ENCODE measurements around the gene CBY1.
"Not testable (repeated sequence)": the region's sequence is repeated elsewhere in the genome, so short reads cannot be mapped to it uniquely, and the experiment has no call there.

CBY1 gene

DNA sequence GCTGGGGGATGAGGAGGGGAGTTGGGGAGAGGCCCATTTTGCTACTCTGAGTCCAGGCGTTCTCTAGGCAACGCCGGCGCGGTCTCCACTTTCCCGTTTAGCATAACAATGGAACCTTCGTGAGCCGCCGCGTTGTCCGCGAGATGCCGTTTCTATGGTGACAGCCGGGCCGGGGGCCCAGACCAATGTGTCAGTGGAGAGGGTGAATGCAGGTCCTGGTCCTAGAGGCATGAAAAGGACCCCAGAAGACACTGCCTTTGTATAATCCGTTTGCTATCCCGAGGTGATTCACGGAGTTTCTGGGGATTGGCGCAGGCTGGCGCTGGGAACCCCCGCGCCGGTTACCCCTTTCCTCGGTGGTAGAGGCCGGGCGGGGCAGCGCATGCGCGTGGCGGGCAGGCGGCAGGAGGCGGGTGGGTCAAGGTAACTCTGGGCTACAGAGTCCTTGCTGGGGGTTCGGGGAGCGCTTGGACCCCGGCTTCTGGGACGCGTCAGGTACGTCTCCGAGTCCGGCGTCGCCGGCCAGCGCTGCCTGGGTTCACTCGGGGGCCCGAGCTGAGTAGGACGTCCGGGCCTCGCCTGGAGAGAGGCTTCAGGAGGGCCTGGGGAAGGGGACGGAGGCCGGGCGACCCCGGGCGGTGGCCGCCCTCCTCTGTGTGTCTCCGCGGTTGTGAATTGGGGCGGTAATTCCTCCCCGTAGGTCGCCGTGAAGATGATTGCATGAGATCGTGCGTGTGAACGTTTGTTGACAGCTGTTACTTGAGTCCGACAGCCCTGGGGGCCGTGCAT, at the start of gene CBY1, which contains the start of gene FAM227A:
CBY1 (plus strand) TSS at position 383 of the 789 bp plus-strand sequence. CDS start 11,417 bp downstream, outside the sequence.
FAM227A (minus strand) TSS at position 137 of the 789 bp plus-strand sequence. CDS start 6,224 bp downstream, outside the sequence.
- peak; percentile 81 for DNase-seq

DNA sequence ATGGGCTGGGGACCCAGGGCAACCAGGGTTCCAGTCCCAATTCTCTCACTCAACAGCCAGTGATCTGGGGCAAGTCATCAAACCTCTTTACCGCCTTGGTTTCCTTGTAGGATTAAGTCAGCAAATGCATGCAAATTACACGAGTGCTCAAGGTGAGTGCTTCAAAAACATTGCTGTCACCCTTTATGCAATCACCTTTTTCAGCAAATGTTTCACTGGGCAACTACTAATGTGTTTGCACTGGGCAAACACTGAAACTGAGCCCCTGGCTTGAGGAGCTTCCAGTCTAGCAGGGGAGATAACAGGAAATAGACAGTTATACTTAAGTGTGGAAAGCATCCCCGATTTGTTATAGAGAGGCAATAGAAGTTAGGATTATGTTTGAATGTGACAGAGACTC, 48.8 kb upstream of the CBY1 start:
- DNase-seq: no peak

DNA sequence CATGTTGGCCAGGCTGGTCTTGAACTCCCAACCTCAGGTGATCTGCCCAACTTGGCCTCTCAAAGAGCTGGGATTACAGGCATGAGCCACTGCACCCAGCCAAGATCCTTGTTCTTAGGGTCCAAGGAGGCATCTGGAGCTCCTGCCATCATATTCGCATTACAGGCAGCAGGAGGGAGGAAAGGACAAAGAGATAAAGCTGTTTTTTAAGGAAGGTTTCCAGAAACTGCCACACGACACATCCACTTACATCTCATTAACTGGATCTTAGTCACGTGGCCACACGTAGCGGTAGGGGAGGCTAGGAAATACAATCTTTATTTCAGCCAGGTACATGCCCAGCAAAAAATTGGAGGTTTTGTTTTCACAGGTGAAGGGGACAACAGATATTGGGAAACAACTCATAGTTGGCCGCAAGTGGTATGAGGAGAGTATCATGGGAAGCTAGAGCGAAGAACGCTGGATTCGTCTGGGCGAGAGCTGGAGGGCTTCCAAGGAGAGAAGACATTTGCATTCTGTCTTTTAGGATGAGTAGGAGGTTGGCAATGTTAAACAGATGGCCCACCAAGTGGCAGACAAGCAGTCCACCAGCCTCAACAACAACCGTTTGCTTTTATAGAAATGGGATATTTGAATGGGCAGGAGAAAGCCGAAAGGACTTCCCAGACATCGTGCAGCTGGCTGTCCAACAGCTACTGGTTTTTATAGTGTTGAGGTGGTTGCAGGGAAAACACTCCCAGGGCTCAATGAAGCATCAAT, 47.3 kb upstream of the CBY1 start:
- DNase-seq: no peak

DNA sequence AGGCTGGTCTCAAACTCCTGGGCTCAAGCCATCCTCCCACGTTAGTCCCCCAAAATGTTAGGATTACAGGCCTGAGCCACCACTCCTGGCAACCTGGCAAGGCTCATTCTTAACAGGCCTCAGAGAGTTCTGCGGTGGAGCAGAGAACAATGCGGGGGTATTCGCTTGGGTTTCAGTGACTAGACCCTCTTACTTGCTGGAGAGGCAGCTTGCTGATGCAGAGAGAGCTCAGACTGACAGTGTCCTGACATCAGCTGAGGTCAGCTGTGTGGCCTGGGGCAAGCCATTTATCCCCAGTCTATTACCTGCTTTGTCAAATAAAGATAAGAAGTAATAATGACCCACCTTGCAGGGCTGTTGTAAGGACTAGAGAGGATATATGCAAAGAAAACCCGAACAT, 46.2 kb upstream of the CBY1 start:
- no peak for DNase-seq

DNA sequence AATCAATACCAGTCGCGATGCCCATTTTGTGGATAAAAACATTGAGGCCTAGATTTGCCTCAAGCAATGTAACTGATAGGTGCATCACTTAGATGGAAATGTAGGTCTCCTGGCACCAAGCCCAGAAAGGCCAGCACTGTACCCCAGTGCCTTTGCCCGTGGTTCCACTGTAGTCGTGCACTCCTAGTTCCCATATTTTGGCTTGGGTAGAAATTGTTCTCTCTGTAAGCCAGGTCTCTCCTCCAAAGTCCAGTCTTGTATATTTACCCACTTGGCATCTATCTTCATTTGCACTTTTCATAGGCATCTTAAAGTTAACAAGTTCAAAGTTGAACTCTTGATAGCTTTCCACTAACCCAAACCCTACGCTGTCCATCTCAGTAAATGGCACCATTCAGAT, 44.9 kb upstream of the CBY1 start:
- no peak for DNase-seq

DNA sequence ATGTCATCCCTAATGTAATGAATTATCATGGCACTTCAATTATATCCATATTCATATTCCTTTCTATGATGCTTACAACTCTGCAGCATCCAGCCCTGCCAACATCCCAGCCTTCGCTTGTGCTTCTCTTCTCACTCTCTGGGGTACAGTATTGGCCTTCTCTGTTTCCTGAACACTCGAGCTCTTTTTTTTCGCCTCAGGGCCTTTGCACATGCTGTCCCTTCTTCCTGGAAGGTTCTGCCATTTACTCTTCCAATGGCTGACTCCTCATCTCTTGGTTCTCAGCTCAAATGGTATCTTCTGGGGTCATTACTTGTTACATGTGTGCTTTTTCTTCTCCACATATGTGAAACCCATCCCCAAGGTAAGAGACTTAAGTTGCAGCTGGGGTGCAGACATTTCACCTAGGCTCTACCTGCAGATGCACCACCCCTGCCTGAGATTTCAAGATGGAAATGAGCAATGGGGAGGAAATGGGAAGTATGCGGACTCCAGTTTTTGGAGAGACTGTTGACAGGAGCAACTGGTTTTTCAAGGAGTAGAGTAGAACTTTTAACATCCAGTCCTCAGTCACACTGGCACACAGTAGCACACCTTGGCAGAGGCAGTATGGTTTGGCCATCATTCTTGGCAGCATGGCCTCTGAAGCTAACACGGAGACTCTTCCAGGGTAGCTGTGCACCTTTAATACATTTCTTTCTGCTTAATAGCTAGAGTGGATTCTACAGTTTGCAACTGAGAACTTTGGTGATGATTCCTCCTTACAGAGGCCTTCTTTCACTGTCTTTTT, 44.0 kb upstream of the CBY1 start:
- no peak for DNase-seq

DNA sequence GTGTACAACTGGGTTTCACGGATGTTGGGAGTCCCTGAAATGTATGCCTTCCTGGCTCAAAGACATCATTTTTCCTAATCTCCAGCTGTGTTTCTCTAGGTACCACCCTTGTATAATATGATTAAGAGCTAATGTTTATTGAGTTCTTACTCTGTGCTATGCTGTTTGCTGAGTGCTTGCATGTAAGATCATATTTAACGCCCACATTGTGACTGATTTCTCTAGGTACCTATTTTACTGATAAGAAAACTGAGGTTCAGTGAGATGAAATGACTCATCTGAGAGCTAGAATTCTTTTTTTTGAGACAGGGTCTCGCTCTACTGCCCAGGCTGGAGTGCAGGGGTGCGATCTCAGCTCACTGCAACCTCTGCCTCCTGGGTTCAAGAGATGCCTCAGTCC, 42.9 kb upstream of the CBY1 start:
- DNase-seq: no peak

DNA sequence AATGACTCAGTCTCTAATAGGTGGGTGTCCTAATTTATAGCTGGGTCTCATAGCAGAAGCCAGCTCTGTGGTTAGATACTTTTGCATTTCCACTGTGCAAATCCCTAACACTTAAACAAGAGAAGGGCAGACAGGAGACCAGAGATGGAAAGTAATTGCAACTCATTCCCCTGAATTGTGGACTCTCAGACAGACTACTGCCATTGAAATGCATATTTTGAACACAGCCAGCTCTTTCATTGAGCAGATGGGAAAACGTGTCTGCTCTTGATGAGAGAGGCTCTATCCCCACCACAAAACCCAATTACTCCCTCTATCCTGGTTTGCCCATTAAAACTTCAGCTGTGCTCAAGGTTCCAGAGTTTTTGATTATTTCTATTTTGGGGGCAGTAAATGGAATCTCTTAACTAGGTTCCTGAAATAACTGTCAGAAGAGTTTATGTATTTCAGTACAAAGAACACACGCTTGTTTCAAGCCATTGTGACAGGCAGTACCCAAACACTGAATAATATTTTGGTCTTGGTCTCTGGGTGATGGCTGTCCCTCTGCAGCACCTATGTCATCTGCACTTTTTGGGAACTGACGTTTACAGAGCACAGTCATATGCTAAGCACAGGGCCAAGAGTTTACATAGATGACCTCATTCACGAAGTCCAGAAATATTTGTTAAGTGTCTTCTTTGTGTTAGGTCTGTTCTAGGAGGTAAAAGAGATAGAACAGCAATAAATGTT, 41.9 kb upstream of the CBY1 start:
- DNase-seq: no peak

DNA sequence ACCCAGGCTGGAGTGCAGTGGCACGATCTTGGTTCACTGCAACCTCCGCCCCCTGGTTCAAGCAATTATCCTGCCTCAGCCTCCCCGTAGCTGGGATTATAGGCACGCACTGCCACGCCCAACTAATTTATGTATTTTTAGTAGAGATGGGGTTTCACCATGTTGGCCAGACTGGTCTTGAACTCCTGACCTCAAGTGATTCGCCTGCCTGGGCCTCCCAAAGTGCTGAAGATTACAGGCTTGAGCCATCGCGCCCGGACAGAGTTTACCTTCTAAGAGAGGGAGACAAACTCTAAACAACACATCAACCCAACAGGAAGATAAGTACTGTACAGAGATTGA, 41.4 kb upstream of the CBY1 start:
- not testable (repeated sequence) for DNase-seq

DNA sequence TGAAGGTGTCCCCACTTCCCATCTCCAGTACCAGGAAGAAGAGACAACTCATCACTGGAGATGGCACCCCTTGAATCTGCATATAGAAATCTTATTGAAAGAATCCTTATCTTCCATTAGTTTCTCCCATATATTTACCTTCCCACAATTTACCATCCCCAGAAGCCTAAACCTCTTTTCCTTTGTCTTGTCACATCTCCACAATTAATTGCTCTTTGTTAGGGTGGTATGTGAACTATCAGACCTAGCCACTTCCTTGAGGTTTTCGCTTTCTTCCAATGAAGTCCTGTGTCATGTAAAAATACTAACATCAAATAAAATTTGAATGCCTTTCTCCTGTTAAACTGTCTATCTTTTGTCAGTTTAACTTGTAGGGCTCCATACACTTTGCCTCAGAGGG, 38.2 kb upstream of the CBY1 start:
- no peak for DNase-seq

DNA sequence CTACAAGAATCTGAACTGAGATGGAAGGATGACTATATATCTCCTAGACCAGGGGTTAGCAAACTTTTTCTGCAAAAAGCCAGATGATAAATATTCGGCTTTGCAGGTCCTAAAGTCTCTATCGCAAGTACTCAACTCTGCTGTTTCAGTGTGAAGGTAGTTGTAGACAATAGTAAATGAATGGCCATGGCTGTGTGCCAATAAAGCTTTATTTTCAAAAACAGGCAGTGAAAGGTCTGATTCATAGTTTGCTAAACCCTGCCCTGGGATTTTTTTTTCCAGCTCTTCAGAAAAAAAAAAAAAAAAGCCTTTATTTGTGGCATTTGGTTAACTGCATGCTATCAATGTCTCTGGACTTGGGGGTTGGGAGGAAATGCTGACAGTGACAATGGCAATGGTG, 37.8 kb upstream of the CBY1 start:
- DNase-seq: no peak

DNA sequence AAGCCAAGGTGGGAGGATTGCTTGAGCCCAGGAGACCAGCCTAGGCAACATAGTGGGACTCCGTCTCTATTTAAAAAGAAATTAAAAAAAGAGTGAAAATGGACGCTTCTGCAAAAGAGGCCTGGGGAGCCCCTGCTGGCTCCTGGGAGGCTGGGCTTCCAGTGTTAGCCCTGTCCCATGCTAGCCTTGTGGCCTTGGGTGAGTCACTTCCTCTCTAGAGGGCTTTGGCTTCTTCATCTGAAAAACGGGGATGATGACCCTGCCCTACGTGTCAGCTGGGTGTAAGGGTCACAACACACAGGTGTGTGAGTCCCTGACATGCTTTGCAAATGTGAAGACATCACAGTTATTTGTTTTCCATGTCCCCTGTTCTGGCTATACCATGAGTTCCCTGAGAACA, 33.1 kb upstream of the CBY1 start:
- no peak for DNase-seq

DNA sequence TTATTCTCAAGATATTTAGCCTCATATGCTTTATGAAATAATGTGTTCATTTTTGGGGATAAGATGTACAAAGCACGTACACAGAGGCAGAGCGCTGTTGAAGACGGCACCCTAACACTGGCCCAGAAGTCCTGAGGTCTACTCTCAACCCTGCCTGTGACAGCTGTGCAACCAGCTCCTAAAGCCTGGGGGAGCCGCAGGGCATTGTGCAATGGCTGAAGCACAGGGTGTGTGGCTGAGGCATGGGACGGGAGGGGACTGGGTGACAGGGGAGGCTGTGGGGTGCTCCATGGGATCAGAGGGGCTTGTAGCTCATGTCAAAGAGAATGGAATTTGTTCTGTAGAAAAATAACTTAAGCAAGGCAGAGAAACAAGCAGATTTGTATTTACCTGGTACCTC, 28.0 kb upstream of the CBY1 start:
- DNase-seq: no peak

DNA sequence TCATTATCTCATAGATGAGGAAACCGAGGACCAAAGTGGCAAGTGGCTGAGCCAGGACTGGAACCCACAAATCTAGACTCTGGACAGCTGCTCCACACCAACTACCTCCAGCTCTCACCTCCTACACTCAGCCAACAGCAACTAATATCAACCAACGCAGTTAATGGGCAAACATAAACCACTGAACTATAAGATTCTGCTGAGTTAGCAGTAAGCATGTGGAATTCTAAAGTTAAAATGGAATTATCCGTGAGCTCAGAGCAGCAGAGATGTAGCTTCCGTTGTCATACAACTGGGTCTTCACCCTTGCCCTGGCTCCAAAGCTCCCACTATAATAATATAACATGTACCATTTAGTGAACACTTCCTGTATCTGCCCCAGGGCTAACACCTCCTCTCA, 27.3 kb upstream of the CBY1 start:
- DNase-seq: no peak

DNA sequence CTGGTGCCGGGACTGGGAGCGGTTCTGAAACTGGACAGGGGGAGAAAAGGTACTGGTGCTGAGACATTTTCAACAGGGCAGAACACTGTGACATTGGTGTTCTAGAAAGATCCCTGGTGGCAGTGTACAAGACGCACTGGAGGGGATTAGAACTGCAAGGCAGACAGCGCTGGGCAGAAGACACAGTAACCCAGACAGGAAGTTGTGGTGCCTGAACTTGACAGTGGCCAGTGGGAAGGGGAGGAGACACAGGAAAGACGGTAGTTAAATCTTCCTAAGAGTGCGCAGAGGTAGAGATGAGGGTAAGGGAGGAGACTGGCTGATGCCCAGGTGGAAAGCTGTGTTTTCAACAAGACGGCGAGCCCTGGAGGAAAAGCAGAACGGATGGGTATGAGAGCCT, 24.7 kb upstream of the CBY1 start:
- DNase-seq: no peak

DNA sequence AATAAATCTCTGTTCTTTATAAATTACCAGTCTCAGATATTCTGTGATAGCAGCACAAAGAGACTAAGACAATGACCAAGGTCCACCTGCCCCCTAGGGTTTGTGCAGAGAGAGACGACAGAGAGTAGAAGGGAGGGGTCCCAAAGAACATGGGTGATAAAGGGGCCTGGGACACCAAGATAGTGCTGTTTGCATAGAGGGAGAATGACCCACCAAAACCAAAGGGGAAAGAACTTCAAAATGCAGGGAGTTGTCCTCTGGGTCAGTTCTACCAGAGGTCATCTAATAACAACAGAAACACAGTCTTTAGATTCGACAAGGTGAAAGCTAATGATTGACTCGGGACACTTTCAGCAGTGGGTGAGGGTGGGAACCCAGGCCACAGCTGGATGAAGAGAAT, 23.9 kb upstream of the CBY1 start:
- no peak for DNase-seq

DNA sequence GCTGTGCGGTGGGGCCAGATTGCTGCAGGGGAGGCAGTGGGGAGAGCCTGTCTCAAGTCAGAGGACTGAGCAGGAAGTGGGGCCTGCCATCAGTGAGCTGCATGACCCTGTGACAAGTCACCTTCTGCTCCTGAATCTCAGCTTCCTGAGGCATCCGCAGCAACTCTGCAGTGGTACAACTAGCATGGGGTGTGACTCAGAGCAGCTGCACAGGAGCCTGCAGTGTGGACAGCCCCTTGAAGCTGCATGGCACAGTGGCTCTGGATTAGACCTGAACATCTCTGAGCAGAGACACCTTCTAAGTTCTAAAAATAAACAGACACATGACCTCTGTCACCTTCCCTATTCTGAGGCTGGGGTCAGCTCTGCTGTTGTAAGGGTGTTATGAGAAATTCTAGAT, 18.2 kb upstream of the CBY1 start:
- DNase-seq: no peak

DNA sequence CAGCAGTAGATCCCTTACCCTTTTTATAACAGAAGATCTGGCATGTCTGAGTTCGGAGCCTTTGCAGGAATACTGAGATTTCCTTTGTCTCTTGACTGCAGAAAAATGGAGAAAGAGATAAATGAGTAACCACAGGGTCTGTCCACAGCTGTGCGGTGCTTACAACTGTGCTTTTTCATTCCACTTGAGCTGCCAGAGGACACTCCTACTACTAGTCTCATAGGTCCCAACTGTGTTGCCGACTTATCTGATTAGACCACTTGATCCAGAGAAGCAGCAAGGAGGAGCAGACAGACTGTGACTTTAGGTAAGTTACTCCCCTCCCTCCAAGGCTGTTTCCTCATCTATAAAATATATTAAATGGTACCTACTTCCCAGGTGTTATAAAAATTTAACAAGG, 17.7 kb upstream of the CBY1 start:
- no peak for DNase-seq

DNA sequence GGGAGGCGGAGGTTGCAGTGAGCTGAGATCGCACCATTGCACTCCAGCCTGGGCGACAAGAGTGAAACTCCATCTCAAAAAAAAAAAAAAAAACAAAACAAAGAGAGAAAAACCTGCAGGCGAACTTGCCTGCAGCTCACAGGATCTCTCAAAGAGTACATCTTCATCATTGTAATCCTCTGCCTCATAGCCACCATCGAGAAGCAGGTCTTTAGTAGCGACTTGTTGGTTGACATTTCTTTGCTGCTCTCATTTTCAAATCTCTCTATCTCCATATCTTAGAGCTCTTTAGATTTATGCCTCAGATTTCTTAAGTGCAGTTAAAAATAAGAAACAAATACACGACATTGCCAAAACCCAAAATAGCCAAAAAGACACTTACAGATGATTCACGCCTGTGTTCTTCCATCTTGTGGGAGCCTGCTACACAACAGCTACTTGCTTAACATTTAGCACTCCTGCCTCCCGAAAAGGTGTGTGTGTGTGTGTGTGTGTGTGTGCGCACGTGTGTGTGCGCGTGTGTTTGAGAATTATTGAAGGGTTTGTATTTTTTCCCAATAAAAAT, 14.9 kb upstream of the CBY1 start:
- no peak for DNase-seq

DNA sequence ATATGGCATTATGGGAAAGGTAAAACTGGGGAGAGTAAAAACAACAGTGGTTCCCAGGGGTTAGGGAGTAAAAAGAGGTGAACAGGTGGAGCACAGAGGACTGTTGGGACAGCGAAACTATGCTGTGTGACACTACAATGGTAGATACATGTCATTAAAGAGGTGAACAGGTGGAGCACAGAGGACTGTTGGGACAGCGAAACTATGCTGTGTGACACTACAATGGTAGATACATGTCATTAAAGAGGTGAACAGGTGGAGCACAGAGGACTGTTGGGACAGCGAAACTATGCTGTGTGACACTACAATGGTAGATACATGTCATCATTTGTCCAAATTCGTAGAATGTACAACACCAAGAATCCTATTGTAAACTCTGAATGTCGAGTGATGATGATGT, 12.2 kb upstream of the CBY1 start:
- DNase-seq: not testable (repeated sequence)

DNA sequence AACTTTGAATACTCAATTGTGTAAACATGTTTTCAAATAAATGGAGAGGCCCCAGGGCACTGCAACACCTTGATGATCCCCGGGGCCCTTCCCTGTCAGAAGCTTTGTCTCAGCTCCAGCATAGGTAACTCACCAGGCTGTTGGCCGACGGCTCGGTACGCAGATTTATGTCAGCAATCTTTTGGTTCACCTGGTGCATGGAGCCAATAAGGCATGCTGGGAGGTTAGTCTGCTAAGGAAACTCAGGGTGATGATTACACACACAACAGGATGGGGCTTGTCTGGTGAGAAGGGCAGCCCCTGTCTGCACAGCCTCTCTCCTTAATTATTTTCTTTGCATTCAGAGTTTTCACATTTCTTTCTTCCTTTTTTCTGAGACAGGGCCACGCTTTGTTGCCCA, 11.0 kb upstream of the CBY1 start:
- no peak for DNase-seq

DNA sequence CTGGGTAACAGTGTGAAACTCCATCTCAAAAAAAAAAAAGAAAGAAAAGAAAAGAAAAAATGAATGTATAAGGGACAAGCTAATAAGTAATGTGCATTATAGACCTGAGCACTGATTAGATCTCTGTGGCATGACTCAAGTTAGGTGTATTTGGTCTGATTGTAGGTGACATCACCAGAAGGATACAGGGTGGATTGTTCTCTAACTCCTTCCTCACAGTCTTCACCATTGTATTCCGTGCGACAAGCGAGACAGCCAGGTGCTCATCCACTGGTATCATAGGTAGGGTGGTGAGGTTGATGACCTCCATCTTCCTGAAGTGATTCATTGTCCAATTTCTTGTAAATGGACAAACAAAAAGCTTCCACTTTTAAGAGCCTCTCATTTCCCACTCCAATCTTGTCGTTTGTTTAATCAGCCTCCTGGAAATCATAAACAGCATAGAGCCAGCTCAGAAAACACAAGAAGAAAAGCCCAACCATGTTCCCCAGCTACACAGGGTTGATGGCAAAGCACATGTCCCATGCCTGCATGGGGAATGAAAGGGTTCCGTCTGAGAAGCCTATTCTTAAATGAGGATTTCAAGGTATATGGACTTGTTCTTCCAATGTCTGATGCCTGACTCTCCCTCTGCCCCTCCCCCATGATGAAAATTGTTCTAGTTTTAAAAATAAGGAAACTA, 6.5 kb upstream of the CBY1 start:
- no peak for DNase-seq

All from fibroblast of upper back skin (primary cell).